BJ (cell line): ENCODE results near the gene LMBRD2. TPM values are rescaled to one million over a fixed set of nuclear protein-coding genes. Genes with fewer than 3 reads are reported as not detected.
A peak's percentile ranks its signal among the peaks of the same experiment; 100 is the strongest.
"Not testable (repeated sequence)": the region's sequence is repeated elsewhere in the genome, so short reads cannot be mapped to it uniquely, and the experiment has no call there.

ENCODE experiments used
- CTCF ChIA-PET: fragments of 350-600 bp; formaldehyde crosslinking; extraction: SDS; loops from one replicate; lab custom pipeline; 2021; ENCODE audit warnings: antibody characterized with exemption, inconsistent platforms; lab: Yijun Ruan, JAX
- POLR2A ChIA-PET: fragments of 300-600 bp; sonication (Branson Sonifier 250); formaldehyde crosslinking; extraction: SDS; loops from one replicate; lab custom pipeline; 2021; ENCODE audit warnings: antibody characterized with exemption; lab: Charles Lee
- DNase-seq: peaks from one replicate; pipeline ENCODE4 v3.0.0-alpha.2; 2011; ENCODE audit warnings: low read depth
- H3K27me3 ChIP-seq: 2 replicates; pipeline ENCODE4 v1.6.0; 2011; ENCODE audit warnings: low read length; ENCODE audit not compliant: control insufficient read depth, insufficient read depth
- H3K36me3 ChIP-seq: 2 replicates; pipeline ENCODE4 v1.5.1; 2011; ENCODE audit warnings: low read length; ENCODE audit not compliant: control insufficient read depth, insufficient read depth
- H3K4me3 ChIP-seq: 2 replicates; pipeline ENCODE4 v1.5.1; 2011; ENCODE audit warnings: low read depth, mild to moderate bottlenecking, control low read depth, low read length
- polyA minus RNA-seq: library from RNA; depleted of rRNA, polyadenylated mRNA; stranded (reverse); fragments of >200 nt; gene quantifications from 2 replicates; pipeline ENCODE4 v1.2.3, GENCODE V29; 2011; rRNA and poly(A)+ RNA removed
- polyA plus RNA-seq: library from polyadenylated mRNA; depleted of rRNA; stranded (reverse); fragments of >200 nt; gene quantifications from 2 replicates; pipeline ENCODE4 v1.2.3, GENCODE V29; 2011; rRNA removed
- TF ChIP-seq, protein P1 (sequence below): IDR thresholded peaks from 2 replicates; pipeline ENCODE4 v1.5.1; 2011; ENCODE audit warnings: low read depth, mild to moderate bottlenecking, control low read depth, inconsistent platforms, low read length, moderate library complexity; ENCODE audit not compliant: insufficient read depth

LMBRD2 gene
- polyA plus RNA-seq = 2.6 and 6.9 TPM in 2 replicates
- 7.5 and 7.7 TPM in 2 replicates for polyA minus RNA-seq

- no peaks in the 10 kb centered on the region for H3K27me3 ChIP-seq
- TF ChIP-seq, protein P1, sequence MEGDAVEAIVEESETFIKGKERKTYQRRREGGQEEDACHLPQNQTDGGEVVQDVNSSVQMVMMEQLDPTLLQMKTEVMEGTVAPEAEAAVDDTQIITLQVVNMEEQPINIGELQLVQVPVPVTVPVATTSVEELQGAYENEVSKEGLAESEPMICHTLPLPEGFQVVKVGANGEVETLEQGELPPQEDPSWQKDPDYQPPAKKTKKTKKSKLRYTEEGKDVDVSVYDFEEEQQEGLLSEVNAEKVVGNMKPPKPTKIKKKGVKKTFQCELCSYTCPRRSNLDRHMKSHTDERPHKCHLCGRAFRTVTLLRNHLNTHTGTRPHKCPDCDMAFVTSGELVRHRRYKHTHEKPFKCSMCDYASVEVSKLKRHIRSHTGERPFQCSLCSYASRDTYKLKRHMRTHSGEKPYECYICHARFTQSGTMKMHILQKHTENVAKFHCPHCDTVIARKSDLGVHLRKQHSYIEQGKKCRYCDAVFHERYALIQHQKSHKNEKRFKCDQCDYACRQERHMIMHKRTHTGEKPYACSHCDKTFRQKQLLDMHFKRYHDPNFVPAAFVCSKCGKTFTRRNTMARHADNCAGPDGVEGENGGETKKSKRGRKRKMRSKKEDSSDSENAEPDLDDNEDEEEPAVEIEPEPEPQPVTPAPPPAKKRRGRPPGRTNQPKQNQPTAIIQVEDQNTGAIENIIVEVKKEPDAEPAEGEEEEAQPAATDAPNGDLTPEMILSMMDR = no peak
- peak within 1 kb of the TSS; percentile 86 for H3K4me3 ChIP-seq
- peak; percentile 92 for DNase-seq
- CTCF ChIA-PET = interaction anchor here (0.6 to 1.6 kb wide), 5 partner anchors 11 to 383 kb away, joined by 3 to 5 read pairs (median 5); no protein-coding TSS in a partner anchor
- H3K36me3 ChIP-seq = peaks cover 1% of the 10 kb centered on the region; the same call in 1 of the 2 replicates
- POLR2A ChIA-PET = no interaction called here
These were observed at the start of gene LMBRD2, which contains the start of gene SKP2 for GRCh38 chr5:36151434-36152323. Gene LMBRD2, minus strand, starts transcription at chr5:36151887. Its CDS starts 8,538 bp downstream, at chr5:36143349. Gene SKP2, plus strand, starts transcription at chr5:36152111. Its CDS starts 152 bp downstream, at chr5:36152263.

GRCh38 chr5:36200513-36200912, 48.8 kb upstream of the LMBRD2 start:
- ChIA-PET CTCF (interaction anchor here (0.6 kb wide), 1 partner anchor 28 kb away, joined by 4 read pairs; no protein-coding TSS in a partner anchor), POLR2A (interaction anchor here (0.7 kb wide), 1 partner anchor 636 kb away, joined by 3 read pairs; no protein-coding TSS in a partner anchor)
- no peak overlapping the region for H3K4me3 ChIP-seq
- DNase-seq = no peak
- no peaks in the 10 kb centered on the region for H3K36me3 ChIP-seq
- H3K27me3 ChIP-seq = no peaks in the 10 kb centered on the region
- TF ChIP-seq, protein P1 = no peak

- CTCF ChIA-PET = interaction anchor here (1.4 kb wide), 1 partner anchor 42 kb away, joined by 4 read pairs; the partner anchor contains the start of gene NADK2
- no peaks in the 10 kb centered on the region for H3K27me3 ChIP-seq
- no peak overlapping the region for H3K4me3 ChIP-seq
- TF ChIP-seq, protein P1 = no peak
- DNase-seq = no peak
- H3K36me3 ChIP-seq = no peaks in the 10 kb centered on the region
- POLR2A ChIA-PET = interaction anchor here (0.7 kb wide), 1 partner anchor 637 kb away, joined by 3 read pairs; no protein-coding TSS in a partner anchor
These were observed 47.9 kb upstream of the LMBRD2 start for GRCh38 chr5:36199620-36200019.

- H3K4me3 ChIP-seq, DNase-seq, POLR2A ChIA-PET, H3K36me3 ChIP-seq, H3K27me3 ChIP-seq: not testable (repeated sequence)
- CTCF ChIA-PET = interaction anchor here (1.3 to 1.4 kb wide), 2 partner anchors 43 to 107 kb away, joined by 3 to 4 read pairs; partner anchors contain the start of gene NADK2
These were observed 47.1 kb upstream of the LMBRD2 start for GRCh38 chr5:36198783-36199182.

DNA sequence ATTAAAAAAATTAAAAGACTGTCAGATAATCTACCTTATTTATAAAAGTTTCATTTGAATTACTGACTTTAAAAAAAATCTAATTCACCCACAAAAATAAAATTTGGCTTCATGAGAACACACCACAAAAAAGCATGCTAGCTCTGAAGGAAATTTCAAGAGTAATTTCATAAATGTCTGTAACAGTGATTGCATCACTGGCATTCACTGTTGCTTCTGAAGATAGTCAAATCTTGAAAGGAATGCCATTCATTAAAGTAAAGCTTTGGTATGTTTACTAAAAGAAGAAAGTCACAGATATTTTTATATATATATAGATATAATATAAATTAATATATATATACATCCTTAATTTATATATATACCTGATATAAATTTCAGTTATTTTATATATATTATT, 46.6 kb upstream of the LMBRD2 start:
- H3K36me3 ChIP-seq = no peaks in the 10 kb centered on the region
- H3K27me3 ChIP-seq = no peaks in the 10 kb centered on the region
- ChIA-PET POLR2A (interaction anchor here (0.5 kb wide), 1 partner anchor 44 kb away, joined by 3 read pairs; the partner anchor contains the start of gene NADK2), CTCF (interaction anchor here (1.3 to 1.4 kb wide), 2 partner anchors 10 to 108 kb away, joined by 3 read pairs; no protein-coding TSS in a partner anchor)
- TF ChIP-seq, protein P1 = no peak
- no peak for DNase-seq
- no peak overlapping the region for H3K4me3 ChIP-seq
